Suprapubic skin (tissue), 4 donors: ENCODE measurements around the gene LRRN4.

Source experiments
- EP300 ChIP-seq: sonication (generic); formaldehyde crosslinking; IDR thresholded peaks from one replicate; pipeline ENCODE4 v1.6.1; 2017; ENCODE audit warnings: antibody characterized with exemption
- POLR2A ChIP-seq, 2 donors: fragments of 450-650 bp; IDR thresholded peaks; one replicate each; pipeline ENCODE4 v1.6.1; 2017; ENCODE audit warnings: antibody characterized with exemption in 2 of 2, mild to moderate bottlenecking in 2 of 2, moderate library complexity in 2 of 2
- POLR2AphosphoS5 ChIP-seq, 3 donors: sonication (generic); formaldehyde crosslinking; IDR thresholded peaks; one replicate each; pipeline ENCODE4 v1.6.1; 2017; ENCODE audit warnings: antibody characterized with exemption in 3 of 3
- TF ChIP-seq, protein P1 (sequence below), 2 donors: fragments of 200-600 bp in 1 of 2; fragments of 450-650 bp in 1 of 2; sonication (generic) in 1 of 2; IDR thresholded peaks; one replicate each; pipeline ENCODE4 v1.5.1; 2016 to 2019; ENCODE audit warnings: antibody characterized with exemption in 2 of 2, mild to moderate bottlenecking in 1 of 2, moderate library complexity in 1 of 2

DNA sequence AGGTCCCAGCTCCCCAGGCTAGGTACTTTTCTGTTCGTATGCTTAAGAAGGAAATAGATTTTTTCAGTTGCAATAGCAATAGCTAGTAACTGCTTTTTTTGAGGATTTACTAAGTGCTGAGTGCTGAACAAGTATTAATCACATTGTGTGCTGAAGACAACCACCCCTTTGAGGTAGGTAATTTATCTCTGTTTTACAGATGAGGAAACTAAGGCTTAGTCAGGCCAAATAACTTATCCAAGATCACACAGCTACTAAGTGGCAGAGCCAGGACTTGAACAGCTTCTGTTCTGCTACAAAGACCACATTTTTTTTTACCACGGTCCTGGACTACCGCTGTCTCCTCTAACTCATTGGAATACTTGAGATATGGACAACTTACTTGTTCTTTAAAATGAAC, 39.8 kb downstream of the LRRN4 start:
- TF ChIP-seq POLR2AphosphoS5 (IDR thresholded peaks at IDR 0.05), result no peak
- TF ChIP-seq, protein P1, sequence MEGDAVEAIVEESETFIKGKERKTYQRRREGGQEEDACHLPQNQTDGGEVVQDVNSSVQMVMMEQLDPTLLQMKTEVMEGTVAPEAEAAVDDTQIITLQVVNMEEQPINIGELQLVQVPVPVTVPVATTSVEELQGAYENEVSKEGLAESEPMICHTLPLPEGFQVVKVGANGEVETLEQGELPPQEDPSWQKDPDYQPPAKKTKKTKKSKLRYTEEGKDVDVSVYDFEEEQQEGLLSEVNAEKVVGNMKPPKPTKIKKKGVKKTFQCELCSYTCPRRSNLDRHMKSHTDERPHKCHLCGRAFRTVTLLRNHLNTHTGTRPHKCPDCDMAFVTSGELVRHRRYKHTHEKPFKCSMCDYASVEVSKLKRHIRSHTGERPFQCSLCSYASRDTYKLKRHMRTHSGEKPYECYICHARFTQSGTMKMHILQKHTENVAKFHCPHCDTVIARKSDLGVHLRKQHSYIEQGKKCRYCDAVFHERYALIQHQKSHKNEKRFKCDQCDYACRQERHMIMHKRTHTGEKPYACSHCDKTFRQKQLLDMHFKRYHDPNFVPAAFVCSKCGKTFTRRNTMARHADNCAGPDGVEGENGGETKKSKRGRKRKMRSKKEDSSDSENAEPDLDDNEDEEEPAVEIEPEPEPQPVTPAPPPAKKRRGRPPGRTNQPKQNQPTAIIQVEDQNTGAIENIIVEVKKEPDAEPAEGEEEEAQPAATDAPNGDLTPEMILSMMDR (IDR thresholded peaks at IDR 0.05), result no peak
- TF ChIP-seq POLR2A (IDR thresholded peaks at IDR 0.05), result no peak
- TF ChIP-seq EP300, result no peak
